T-cell (primary cell): ENCODE measurements around the gene FNDC10. TPM values are rescaled to one million over a fixed set of nuclear protein-coding genes. Genes with fewer than 3 reads are reported as not detected.

Source experiments
- ATAC-seq, 4 experiments: fragments of 200-7000 bp in 3 of 4; fragments of 150-1000 bp in 1 of 4; cut with Tn5 transposase; replicated peaks in 1 of 4; 1 replicate in 3 of 4; 2 replicates in 1 of 4; pipeline ENCODE4 v1.10.0; 2021; ENCODE audit warnings: moderate library complexity in 3 of 4, mild to moderate bottlenecking in 2 of 4, moderate number of reproducible peaks in 1 of 4
- CTCF ChIA-PET, 2 donors: fragments of 300-600 bp; sonication (Branson Sonifier 250); formaldehyde crosslinking; loops; one replicate each; lab custom pipeline; 2022; ENCODE audit warnings: antibody characterized with exemption in 2 of 2; lab: Charles Lee
- POLR2A ChIA-PET, 2 donors: fragments of 300-600 bp; sonication (Branson Sonifier 250); formaldehyde crosslinking; loops; one replicate each; lab custom pipeline; 2022; ENCODE audit warnings: antibody characterized with exemption in 2 of 2; lab: Charles Lee
- DNase-seq, 35 experiments: peaks; one replicate each; pipeline versions ENCODE4 v3.0.0 to v3.0.0-alpha.2; 2013 to 2023
- H3K27ac ChIP-seq: one replicate; pipeline ENCODE4 v1.5.1; 2013; ENCODE audit warnings: low read length
- H3K27me3 ChIP-seq, 2 experiments: replicated peaks in 1 of 2; 1 replicate in 1 of 2; 2 replicates in 1 of 2; pipeline versions ENCODE4 v1.6.1 to v1.7.0; 2013; ENCODE audit warnings: low read length in 1 of 2, mixed read lengths in 1 of 2; ENCODE audit not compliant: control insufficient read depth in 2 of 2, insufficient read depth in 2 of 2; ENCODE audit errors: extremely low read depth in 1 of 2
- H3K36me3 ChIP-seq, 2 donors: 1 replicate in 1 of 2; 2 replicates in 1 of 2; pipeline versions ENCODE4 v1.6.1 to v1.7.0; 2013; ENCODE audit warnings: low read length in 1 of 2; ENCODE audit not compliant: control insufficient read depth in 2 of 2, insufficient read depth in 1 of 2; ENCODE audit errors: extremely low read depth in 1 of 2
- H3K4me1 ChIP-seq, 2 experiments: 1 replicate in 1 of 2; 2 replicates in 1 of 2; pipeline versions ENCODE4 v1.6.1 to v1.7.0; 2013; ENCODE audit warnings: low read length in 2 of 2, mixed read lengths in 1 of 2; ENCODE audit not compliant: insufficient read depth in 2 of 2, control insufficient read depth in 1 of 2; ENCODE audit errors: extremely low read depth in 1 of 2
- H3K4me3 ChIP-seq, 2 donors: 1 replicate in 1 of 2; 2 replicates in 1 of 2; pipeline versions ENCODE4 v1.5.1 to v1.7.0; 2013; ENCODE audit warnings: mild to moderate bottlenecking in 2 of 2, low read length in 1 of 2, moderate library complexity in 1 of 2; ENCODE audit not compliant: control insufficient read depth in 1 of 2; ENCODE audit errors: extremely low read depth in 1 of 2
- H3K9me3 ChIP-seq: 2 replicates; pipeline ENCODE4 v1.7.0; 2013
- H3K27ac Mint-ChIP-seq, 2 donors: one replicate each; pipeline ENCODE4 v1.8.0; 2020 to 2021; ENCODE audit warnings: mild to moderate bottlenecking in 2 of 2, mixed read lengths in 2 of 2
- H3K27me3 Mint-ChIP-seq, 2 donors: one replicate each; pipeline ENCODE4 v1.8.0; 2021 to 2022; ENCODE audit warnings: mixed read lengths in 2 of 2
- H3K36me3 Mint-ChIP-seq: one replicate; pipeline ENCODE4 v1.8.0; 2021; ENCODE audit warnings: mixed read lengths
- H3K4me1 Mint-ChIP-seq, 3 donors: one replicate each; pipeline ENCODE4 v1.8.0; 2020 to 2022; ENCODE audit warnings: mixed read lengths in 3 of 3, mild to moderate bottlenecking in 1 of 3
- H3K4me3 Mint-ChIP-seq, 3 donors: one replicate each; pipeline ENCODE4 v1.8.0; 2020 to 2022; ENCODE audit warnings: mild to moderate bottlenecking in 3 of 3, mixed read lengths in 3 of 3, moderate library complexity in 3 of 3
- H3K9me3 Mint-ChIP-seq, 3 donors: one replicate each; pipeline ENCODE4 v1.8.0; 2020 to 2022; ENCODE audit warnings: mixed read lengths in 3 of 3
- WGBS: methylation state at CpG from one replicate; pipeline ENCODE4 v1.1.5; 2013; ENCODE audit warnings: missing lambda C conversion rate; ENCODE audit not compliant: insufficient coverage; 5-methylcytosine and 5-hydroxymethylcytosine counted together
- total RNA-seq, 35 experiments: library from RNA in 6 of 35; stranded (reverse) in 6 of 35; fragments of 120-200 nt in 1 of 35; gene quantifications; one replicate each; pipeline versions ENCODE4 v1.2.1 to v1.2.4 and lab custom pipeline; 2013 to 2026

FNDC10 gene
- total RNA-seq, 5 donors from 2014 or later (not counting 1 experiment from before 2014, with no cell fraction given), result 2.1 to 6.3 (median 5.9) TPM

- WGBS, result 98% methylated on average over 8 of the region's 15 CpGs
- H3K4me3 Mint-ChIP-seq, result no peak overlapping the region
- H3K4me1 Mint-ChIP-seq, result peaks cover 4 to 12% (median 6%) of the 10 kb centered on the region in 3 donors
- ATAC-seq, result no peak
- Histone ChIP-seq H3K4me1 (peaks cover 0 to 5% of the 10 kb centered on the region in 2 experiments), H3K4me3 (no peak overlapping the region), H3K27me3 (no peaks in the 10 kb centered on the region), H3K27ac (no peak overlapping the region), H3K36me3 (peaks cover 0 to 3% of the 10 kb centered on the region in 2 donors), H3K9me3 (no peaks in the 10 kb centered on the region)
- POLR2A ChIA-PET, result interaction anchor here in 1 of 2 donors (0.5 kb wide), 1 partner anchor 12 kb away, joined by 3 read pairs; no protein-coding TSS in a partner anchor
- no peaks in the 10 kb centered on the region for H3K27me3 Mint-ChIP-seq
- DNase-seq, result no peak
- H3K36me3 Mint-ChIP-seq, result no peaks in the 10 kb centered on the region
- CTCF ChIA-PET, result interaction anchor here in 1 of 2 donors (0.6 kb wide), 1 partner anchor 25 kb away, joined by 3 read pairs; no protein-coding TSS in a partner anchor
- no peaks in the 10 kb centered on the region for H3K9me3 Mint-ChIP-seq
- H3K27ac Mint-ChIP-seq, result no peak overlapping the region
Observed at GRCh38 chr1:1550591-1551432, 49.1 kb downstream of the FNDC10 start.

GRCh38 chr1:1550087-1550486, 49.8 kb downstream of the FNDC10 start:
- Mint-ChIP-seq H3K4me1 (peaks cover 4 to 12% (median 5%) of the 10 kb centered on the region in 3 donors), H3K27me3 (no peaks in the 10 kb centered on the region), H3K27ac (no peak overlapping the region), H3K4me3 (no peak overlapping the region), H3K36me3 (no peaks in the 10 kb centered on the region), H3K9me3 (no peaks in the 10 kb centered on the region)
- Histone ChIP-seq H3K4me3 (no peak overlapping the region), H3K27me3 (no peaks in the 10 kb centered on the region), H3K9me3 (no peaks in the 10 kb centered on the region), H3K27ac (no peak overlapping the region), H3K4me1 (peaks cover 0 to 5% of the 10 kb centered on the region in 2 experiments), H3K36me3 (peaks cover 0 to 3% of the 10 kb centered on the region in 2 donors)
- ChIA-PET POLR2A (no interaction called here), CTCF (no interaction called here)
- DNase-seq, result no peak
- 95% methylated on average over 5 of the region's 7 CpGs for WGBS
- no peak for ATAC-seq

- WGBS, result 91% methylated on average over 9 of the region's 14 CpGs
- no peaks in the 10 kb centered on the region for H3K27me3 ChIP-seq
- POLR2A ChIA-PET, result no interaction called here
- no peaks in the 10 kb centered on the region for H3K9me3 ChIP-seq
- H3K27ac ChIP-seq, result no peak overlapping the region
- Mint-ChIP-seq H3K27ac (no peak overlapping the region), H3K9me3 (no peaks in the 10 kb centered on the region), H3K36me3 (no peaks in the 10 kb centered on the region), H3K4me3 (no peak overlapping the region), H3K4me1 (peaks cover 4 to 7% (median 5%) of the 10 kb centered on the region in 3 donors), H3K27me3 (no peaks in the 10 kb centered on the region)
- no peak for DNase-seq
- ATAC-seq, result no peak
- CTCF ChIA-PET, result no interaction called here
- H3K4me3 ChIP-seq, result no peak overlapping the region
- H3K36me3 ChIP-seq, result peaks cover 0 to 5% of the 10 kb centered on the region in 2 donors
- H3K4me1 ChIP-seq, result peaks cover 0 to 5% of the 10 kb centered on the region in 2 experiments
Observed at GRCh38 chr1:1548591-1548990, 51.3 kb downstream of the FNDC10 start.

Other genes with a start within 250 kb of the FNDC10 start
- 1 to 10 TPM in 4 of 5 donors, under 1 TPM in 1; 0.99 to 6.8 (median 1.9) TPM for gene MXRA8, start 241.6 kb downstream of the FNDC10 start, total RNA-seq
- 10 to 100 TPM; 58.8 to 91.7 (median 86.0) TPM for gene AURKAIP1, start 224.9 kb downstream of the FNDC10 start, total RNA-seq
- gene CCNL2, start 200.8 kb downstream of the FNDC10 start, total RNA-seq, result 100 to 1,000 TPM; 250 to 418 (median 376) TPM
- gene MRPL20, start 192.8 kb downstream of the FNDC10 start, total RNA-seq, result 100 to 1,000 TPM; 106 to 123 (median 114) TPM
- under 1 TPM in 1 of 5 donors, not detected in 4; 0.20 TPM for gene ANKRD65, start 178.9 kb downstream of the FNDC10 start, total RNA-seq
- under 1 TPM in 3 of 5 donors, not detected in 2; 0.15 to 0.54 (median 0.26) TPM for gene VWA1, start 164.4 kb downstream of the FNDC10 start, total RNA-seq
- gene ATAD3C, start 150.4 kb downstream of the FNDC10 start, total RNA-seq, result 1 to 10 TPM in 3 of 5 donors, under 1 TPM in 2; 0.59 to 3.1 (median 1.4) TPM
- gene ATAD3B, start 128.4 kb downstream of the FNDC10 start, total RNA-seq, result 10 to 100 TPM; 52.1 to 69.3 (median 57.2) TPM
- 10 to 100 TPM; 24.6 to 42.5 (median 31.1) TPM for gene ATAD3A, start 88.0 kb downstream of the FNDC10 start, total RNA-seq
- 1 to 10 TPM; 1.0 to 3.1 (median 1.4) TPM for gene TMEM240, start 59.5 kb downstream of the FNDC10 start, total RNA-seq
- 100 to 1,000 TPM; 112 to 135 (median 134) TPM for gene SSU72, start 25.3 kb downstream of the FNDC10 start, total RNA-seq
- 100 to 1,000 TPM in 3 of 5 donors, 10 to 100 TPM in 2; 68.9 to 105 (median 103) TPM for gene MIB2, start 15.4 kb upstream of the FNDC10 start, total RNA-seq
- gene MMP23B, start 32.0 kb upstream of the FNDC10 start, total RNA-seq, result 10 to 100 TPM in 1 of 5 donors, 1 to 10 TPM in 4; 4.8 to 11.2 (median 6.8) TPM
- 10 to 100 TPM; 38.0 to 54.3 (median 43.7) TPM for gene CDK11B, start 58.9 kb upstream of the FNDC10 start, total RNA-seq
- gene SLC35E2B, start 92.7 kb upstream of the FNDC10 start, total RNA-seq, result 100 to 1,000 TPM in 3 of 5 donors, 10 to 100 TPM in 2; 77.7 to 202 (median 128) TPM
- 100 to 1,000 TPM; 109 to 243 (median 182) TPM for gene CDK11A, start 124.2 kb upstream of the FNDC10 start, total RNA-seq
- gene NADK, start 178.3 kb upstream of the FNDC10 start, total RNA-seq, result 10 to 100 TPM; 45.6 to 68.2 (median 58.0) TPM